ENCODE measurements around the gene AK9. TPM values are rescaled to one million over a fixed set of nuclear protein-coding genes. Genes with fewer than 3 reads are reported as not detected.

The AK9 gene
- total and polyA plus RNA-seq, 4 donors = 2.7 to 12.5 (median 10.8) TPM

DNA sequence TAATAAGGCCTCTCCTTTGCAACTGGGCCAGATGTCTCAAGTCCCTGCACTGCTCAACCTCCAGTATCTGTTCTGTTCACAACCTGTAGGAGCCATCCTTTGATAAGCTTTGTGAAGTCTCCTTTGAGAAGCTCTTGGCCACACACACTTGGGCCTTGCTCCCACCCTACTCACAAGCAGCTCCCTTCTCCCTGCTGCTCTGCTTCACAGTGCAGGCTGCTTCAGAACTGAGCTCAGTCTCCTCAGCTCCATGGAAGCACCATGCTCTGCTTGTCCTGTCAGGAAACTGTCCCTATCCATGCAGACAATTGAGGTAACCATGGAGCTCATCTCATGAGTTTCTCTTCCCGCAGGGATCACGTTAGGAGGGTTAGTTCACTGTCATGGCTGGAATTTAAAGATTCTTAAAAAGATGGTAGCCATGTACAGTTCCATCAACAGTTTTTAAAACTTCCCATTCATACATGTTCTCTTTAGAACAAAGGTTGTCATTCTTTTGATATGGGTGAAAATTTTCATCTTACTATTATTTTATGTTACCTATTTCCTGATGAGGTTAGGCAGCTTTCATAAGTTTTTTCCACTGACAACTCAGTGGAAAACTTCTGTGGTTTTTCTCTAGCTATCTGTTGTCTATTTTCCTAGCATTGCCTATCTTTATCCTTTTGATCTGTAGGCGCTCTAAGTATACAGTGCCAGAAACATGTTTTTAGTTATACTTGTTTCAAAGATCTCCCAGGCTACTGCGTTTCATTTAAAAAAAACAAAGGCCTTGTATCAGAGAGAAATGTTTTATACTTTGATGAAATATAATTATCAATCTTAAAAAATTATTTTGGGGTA, 62.6 kb downstream of the AK9 start:
- Histone ChIP-seq H3K36me3 (ENCODE audit: control insufficient read depth in 1 of 2, insufficient read depth in 2 of 2, low read length in 1 of 2) (peaks cover 0 to 3% of the 10 kb centered on the region in 2 donors), H3K27ac (ENCODE audit: low read depth in 1 of 2, low read length in 2 of 2) (no peak overlapping the region), H3K4me1 (ENCODE audit: control insufficient read depth in 1 of 2, insufficient read depth in 2 of 2, low read length in 2 of 2) (no peaks in the 10 kb centered on the region), H3K4me3 (ENCODE audit: low read length in 2 of 2) (no peak overlapping the region), H3K27me3 (ENCODE audit: control insufficient read depth in 1 of 2, insufficient read depth in 2 of 2, low read length in 1 of 2) (no peaks in the 10 kb centered on the region), H3K9me3 (ENCODE audit: control insufficient read depth, low read length) (peaks cover 5% of the 10 kb centered on the region)
- 86 to 90% methylated on average over 4 of the region's 4 CpGs for WGBS, 2 donors
- no peak for DNase-seq
- ATAC-seq (ENCODE audit: low FRiP score) = no peak
- intact Hi-C loops (cut with DNase I) = no loop called here

DNA sequence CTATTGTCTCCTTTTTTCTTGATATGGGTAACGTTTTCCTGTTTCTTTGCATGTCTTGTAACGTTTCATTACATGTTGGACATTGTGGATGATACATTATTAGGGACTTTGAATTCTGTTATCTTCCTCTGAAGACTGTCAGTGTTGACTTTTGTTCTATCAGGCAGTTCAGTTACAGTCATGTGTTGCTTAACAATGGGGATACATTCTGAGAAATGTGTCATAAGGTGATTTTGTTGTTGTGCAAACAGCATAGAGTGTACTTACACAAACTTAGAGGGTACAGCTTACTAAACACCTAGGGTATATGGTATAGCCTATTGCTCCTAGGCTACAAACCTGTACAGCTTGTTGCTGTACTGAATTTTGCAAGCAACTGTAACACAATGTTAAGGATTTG, 64.7 kb downstream of the AK9 start:
- DNase-seq (no peak), ATAC-seq (ENCODE audit: low FRiP score) (no peak)
- Histone ChIP-seq H3K36me3 (ENCODE audit: control insufficient read depth in 1 of 2, insufficient read depth in 2 of 2, low read length in 1 of 2) (peaks cover 0 to 3% of the 10 kb centered on the region in 2 donors), H3K4me1 (ENCODE audit: control insufficient read depth in 1 of 2, insufficient read depth in 2 of 2, low read length in 2 of 2) (no peaks in the 10 kb centered on the region), H3K27ac (ENCODE audit: low read depth in 1 of 2, low read length in 2 of 2) (no peak overlapping the region), H3K27me3 (ENCODE audit: control insufficient read depth in 1 of 2, insufficient read depth in 2 of 2, low read length in 1 of 2) (no peaks in the 10 kb centered on the region), H3K4me3 (ENCODE audit: low read length in 2 of 2) (no peak overlapping the region), H3K9me3 (ENCODE audit: control insufficient read depth, low read length) (peaks cover 5% of the 10 kb centered on the region)
- intact Hi-C loops (cut with DNase I) = no loop called here
- 80 to 85% methylated on average over 2 of the region's 2 CpGs for WGBS, 2 donors

DNA sequence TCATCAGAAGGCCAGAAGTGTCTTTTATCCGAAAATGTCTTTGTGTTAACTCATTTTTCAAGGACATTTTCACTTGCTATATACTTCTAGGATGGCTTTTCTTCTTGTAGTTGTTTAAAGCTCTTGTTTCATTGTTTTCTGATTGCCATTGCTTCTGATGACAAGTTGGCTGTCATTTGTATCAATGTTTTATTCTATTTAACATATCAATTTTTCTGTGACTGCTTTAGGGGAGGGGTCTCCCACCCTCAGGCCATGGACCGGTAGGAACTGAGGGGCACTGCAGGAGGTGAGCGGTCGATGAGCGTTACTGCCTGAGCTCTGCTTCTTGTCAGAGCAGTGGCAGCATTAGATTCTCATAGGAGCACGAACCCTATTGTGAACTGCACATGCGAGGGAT, 65.8 kb downstream of the AK9 start:
- intact Hi-C loops (cut with DNase I) = no loop called here
- no peak for ATAC-seq (ENCODE audit: low FRiP score)

DNA sequence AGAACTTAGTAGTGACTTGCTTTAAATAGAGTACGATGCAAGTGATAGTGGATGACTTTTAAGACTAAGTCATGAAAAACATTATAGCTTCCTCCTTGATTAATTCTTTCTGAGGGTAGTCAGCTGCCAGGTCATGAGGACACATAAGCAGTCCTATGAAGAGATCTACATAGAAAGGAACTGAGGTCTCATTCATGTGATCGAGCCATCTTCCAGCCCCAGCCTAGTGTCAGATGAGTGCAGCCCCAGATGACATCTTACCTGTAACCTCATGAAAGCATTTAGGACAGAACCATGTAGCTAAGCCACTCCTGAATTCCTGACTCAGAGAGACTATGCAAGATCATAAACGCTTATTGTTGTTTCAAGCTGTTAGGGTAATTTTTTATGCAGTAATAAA, 67.7 kb downstream of the AK9 start:
- no peaks in the 10 kb centered on the region for H3K36me3 ChIP-seq (ENCODE audit: control insufficient read depth in 1 of 2, insufficient read depth in 2 of 2, low read length in 1 of 2)
- no peaks in the 10 kb centered on the region for H3K4me1 ChIP-seq (ENCODE audit: control insufficient read depth in 1 of 2, insufficient read depth in 2 of 2, low read length in 2 of 2)
- intact Hi-C loops (cut with DNase I) = no loop called here
- peaks cover 5% of the 10 kb centered on the region for H3K9me3 ChIP-seq (ENCODE audit: control insufficient read depth, low read length)
- 64 to 80% methylated on average over 3 of the region's 3 CpGs for WGBS, 2 donors
- no peak overlapping the region for H3K27ac ChIP-seq (ENCODE audit: low read depth in 1 of 2, low read length in 2 of 2)
- ATAC-seq (ENCODE audit: low FRiP score) (no peak), DNase-seq (no peak)
- H3K4me3 ChIP-seq (ENCODE audit: low read length in 2 of 2) = no peak overlapping the region
- no peaks in the 10 kb centered on the region for H3K27me3 ChIP-seq (ENCODE audit: control insufficient read depth in 1 of 2, insufficient read depth in 2 of 2, low read length in 1 of 2)

More for the DNA sequence above, 65.8 kb downstream of the AK9 start:
- no peak for DNase-seq
- no peak overlapping the region for H3K27ac ChIP-seq (ENCODE audit: low read depth in 1 of 2, low read length in 2 of 2)
- no peaks in the 10 kb centered on the region for H3K27me3 ChIP-seq (ENCODE audit: control insufficient read depth in 1 of 2, insufficient read depth in 2 of 2, low read length in 1 of 2)
- peaks cover 5% of the 10 kb centered on the region for H3K9me3 ChIP-seq (ENCODE audit: control insufficient read depth, low read length)
- 89 to 90% methylated on average over 7 of the region's 7 CpGs for WGBS, 2 donors
- H3K4me3 ChIP-seq (ENCODE audit: low read length in 2 of 2) = no peak overlapping the region
- no peaks in the 10 kb centered on the region for H3K36me3 ChIP-seq (ENCODE audit: control insufficient read depth in 1 of 2, insufficient read depth in 2 of 2, low read length in 1 of 2)
- no peaks in the 10 kb centered on the region for H3K4me1 ChIP-seq (ENCODE audit: control insufficient read depth in 1 of 2, insufficient read depth in 2 of 2, low read length in 2 of 2)

DNA sequence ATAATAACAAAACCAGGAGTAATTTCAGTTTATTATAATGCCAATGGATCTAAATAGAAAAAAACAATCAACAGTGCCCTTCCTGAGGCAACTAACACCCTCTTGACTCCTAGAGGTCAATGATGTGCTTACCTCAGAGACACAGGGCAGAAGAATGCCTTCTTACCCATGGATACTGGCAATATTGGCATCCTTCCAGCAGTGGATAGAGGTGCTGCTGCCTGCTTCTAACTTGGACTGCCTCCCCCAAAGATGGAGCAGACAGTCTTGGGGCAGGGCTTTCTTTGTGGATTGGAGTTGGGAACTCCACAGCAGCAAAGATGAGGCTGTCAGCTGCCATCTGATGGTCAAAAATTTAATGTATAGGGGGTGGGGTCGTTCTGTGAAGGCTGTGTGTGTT, 78.7 kb downstream of the AK9 start:
- DNase-seq = no peak
- Histone ChIP-seq H3K36me3 (ENCODE audit: control insufficient read depth in 1 of 2, insufficient read depth in 2 of 2, low read length in 1 of 2) (peaks cover 0 to 8% of the 10 kb centered on the region in 2 donors), H3K27ac (ENCODE audit: low read depth in 1 of 2, low read length in 2 of 2) (no peak overlapping the region), H3K9me3 (ENCODE audit: control insufficient read depth, low read length) (peaks cover 5% of the 10 kb centered on the region), H3K4me3 (ENCODE audit: low read length in 2 of 2) (no peak overlapping the region), H3K27me3 (ENCODE audit: control insufficient read depth in 1 of 2, insufficient read depth in 2 of 2, low read length in 1 of 2) (no peaks in the 10 kb centered on the region), H3K4me1 (ENCODE audit: control insufficient read depth in 1 of 2, insufficient read depth in 2 of 2, low read length in 2 of 2) (no peaks in the 10 kb centered on the region)
- intact Hi-C loops (cut with DNase I) = no loop called here
- no peak for ATAC-seq (ENCODE audit: low FRiP score)
- 26 to 49% methylated on average over 1 of the region's 1 CpG for WGBS, 2 donors

DNA sequence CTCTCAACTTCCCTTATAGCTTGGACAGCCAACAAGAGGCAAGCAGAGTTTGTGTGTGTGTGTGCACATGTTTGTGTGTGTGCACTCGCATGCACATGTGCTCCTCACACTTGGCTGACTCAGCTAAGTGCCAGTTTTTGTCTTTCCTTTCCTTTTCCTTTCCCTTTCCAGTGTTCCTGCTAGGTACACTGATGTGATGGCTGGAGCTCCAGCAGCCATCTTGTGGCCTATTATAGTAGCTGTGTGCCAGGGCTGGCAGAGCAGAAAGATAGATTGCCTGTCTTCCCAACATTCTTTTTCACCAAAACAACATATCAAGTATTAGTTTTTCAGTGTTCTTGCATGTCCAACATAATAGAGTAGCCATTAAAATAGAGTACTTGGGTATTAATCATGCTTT, 79.5 kb downstream of the AK9 start:
- no peak for DNase-seq
- intact Hi-C loops (cut with DNase I) = no loop called here
- ATAC-seq (ENCODE audit: low FRiP score) = no peak
- peaks cover 5% of the 10 kb centered on the region for H3K9me3 ChIP-seq (ENCODE audit: control insufficient read depth, low read length)
- peaks cover 0 to 8% of the 10 kb centered on the region in 2 donors for H3K36me3 ChIP-seq (ENCODE audit: control insufficient read depth in 1 of 2, insufficient read depth in 2 of 2, low read length in 1 of 2)
- WGBS, 2 donors = 96 to 99% methylated on average over 1 of the region's 1 CpG
- H3K27ac ChIP-seq (ENCODE audit: low read depth in 1 of 2, low read length in 2 of 2) = no peak overlapping the region
- H3K4me1 ChIP-seq (ENCODE audit: control insufficient read depth in 1 of 2, insufficient read depth in 2 of 2, low read length in 2 of 2) = no peaks in the 10 kb centered on the region
- no peak overlapping the region for H3K4me3 ChIP-seq (ENCODE audit: low read length in 2 of 2)
- no peaks in the 10 kb centered on the region for H3K27me3 ChIP-seq (ENCODE audit: control insufficient read depth in 1 of 2, insufficient read depth in 2 of 2, low read length in 1 of 2)

DNA sequence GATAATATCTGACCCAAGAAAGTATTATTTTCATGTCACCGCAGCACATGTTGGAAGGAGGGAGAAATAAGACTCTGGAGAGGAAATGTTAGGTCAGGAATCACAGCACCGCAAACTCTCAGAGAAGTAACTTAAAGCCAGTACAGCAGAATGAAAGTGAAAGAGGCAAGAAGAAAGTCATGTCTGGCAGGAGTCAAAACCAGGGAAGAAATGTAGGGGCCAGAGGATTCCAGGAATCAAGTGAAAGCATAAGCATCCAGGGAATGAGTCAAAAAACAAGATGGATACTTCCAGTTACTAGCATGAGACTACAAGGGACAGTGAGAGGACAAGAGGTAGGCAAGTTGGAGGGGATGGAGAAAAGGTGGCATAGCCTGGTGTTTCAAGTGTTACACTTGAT, 80.4 kb downstream of the AK9 start:
- 36 to 38% methylated on average over 2 of the region's 2 CpGs for WGBS, 2 donors
- H3K4me3 ChIP-seq (ENCODE audit: low read length in 2 of 2) = no peak overlapping the region
- no peaks in the 10 kb centered on the region for H3K27me3 ChIP-seq (ENCODE audit: control insufficient read depth in 1 of 2, insufficient read depth in 2 of 2, low read length in 1 of 2)
- peaks cover 5% of the 10 kb centered on the region for H3K9me3 ChIP-seq (ENCODE audit: control insufficient read depth, low read length)
- ATAC-seq (ENCODE audit: low FRiP score) (no peak), DNase-seq (no peak)
- intact Hi-C loops (cut with DNase I) = no loop called here
- H3K4me1 ChIP-seq (ENCODE audit: control insufficient read depth in 1 of 2, insufficient read depth in 2 of 2, low read length in 2 of 2) = no peaks in the 10 kb centered on the region
- H3K36me3 ChIP-seq (ENCODE audit: control insufficient read depth in 1 of 2, insufficient read depth in 2 of 2, low read length in 1 of 2) = peaks cover 0 to 8% of the 10 kb centered on the region in 2 donors
- H3K27ac ChIP-seq (ENCODE audit: low read depth in 1 of 2, low read length in 2 of 2) = no peak overlapping the region

DNA sequence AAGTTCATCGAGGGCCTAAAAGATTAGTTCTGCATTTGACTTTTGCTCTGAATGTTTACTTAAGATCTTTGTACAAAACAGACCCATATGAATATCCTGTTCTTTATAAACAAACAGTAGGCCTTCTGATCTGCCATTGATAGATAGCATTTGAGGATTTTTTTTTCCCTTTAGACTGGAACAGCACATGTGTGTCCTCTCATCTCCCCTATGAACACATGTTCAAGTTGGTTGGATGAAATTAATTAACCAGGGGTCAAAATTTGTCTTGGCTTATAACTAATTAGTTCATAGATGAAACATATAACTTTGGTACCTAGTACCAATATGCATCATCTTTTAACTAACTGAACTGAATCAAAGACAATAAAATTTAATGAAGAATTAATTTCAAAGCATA, 81.3 kb downstream of the AK9 start:
- peaks cover 5% of the 10 kb centered on the region for H3K9me3 ChIP-seq (ENCODE audit: control insufficient read depth, low read length)
- no peak for DNase-seq
- WGBS, 2 donors = 70 to 77% methylated on average over 1 of the region's 1 CpG
- intact Hi-C loops (cut with DNase I) = no loop called here
- H3K4me1 ChIP-seq (ENCODE audit: control insufficient read depth in 1 of 2, insufficient read depth in 2 of 2, low read length in 2 of 2) = no peaks in the 10 kb centered on the region
- no peak overlapping the region for H3K4me3 ChIP-seq (ENCODE audit: low read length in 2 of 2)
- no peaks in the 10 kb centered on the region for H3K27me3 ChIP-seq (ENCODE audit: control insufficient read depth in 1 of 2, insufficient read depth in 2 of 2, low read length in 1 of 2)
- no peak for ATAC-seq (ENCODE audit: low FRiP score)
- peaks cover 0 to 8% of the 10 kb centered on the region in 2 donors for H3K36me3 ChIP-seq (ENCODE audit: control insufficient read depth in 1 of 2, insufficient read depth in 2 of 2, low read length in 1 of 2)
- H3K27ac ChIP-seq (ENCODE audit: low read depth in 1 of 2, low read length in 2 of 2) = no peak overlapping the region

DNA sequence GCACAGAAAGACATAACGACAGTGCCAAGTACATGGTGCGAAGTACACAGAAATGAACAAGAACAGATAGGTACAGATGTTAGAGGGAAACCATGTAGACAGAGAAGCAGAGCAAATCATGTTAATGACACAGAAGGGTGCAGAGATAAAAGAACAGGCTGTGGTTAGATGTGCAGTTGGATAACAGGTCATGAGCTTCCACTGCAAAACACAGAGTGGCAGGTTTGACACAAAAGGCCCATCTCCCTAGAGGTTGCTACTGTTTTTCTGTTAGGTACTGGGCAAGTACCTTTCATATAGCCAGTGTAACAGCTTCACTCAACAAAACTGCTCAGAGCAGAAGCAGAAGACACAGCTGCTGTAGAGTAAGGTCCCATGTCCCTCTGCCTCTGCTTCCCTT, 84.6 kb downstream of the AK9 start:
- H3K36me3 ChIP-seq (ENCODE audit: control insufficient read depth in 1 of 2, insufficient read depth in 2 of 2, low read length in 1 of 2) = peaks cover 0 to 4% of the 10 kb centered on the region in 2 donors
- no peaks in the 10 kb centered on the region for H3K27me3 ChIP-seq (ENCODE audit: control insufficient read depth in 1 of 2, insufficient read depth in 2 of 2, low read length in 1 of 2)
- H3K4me3 ChIP-seq (ENCODE audit: low read length in 2 of 2) = no peak overlapping the region
- DNase-seq = no peak
- intact Hi-C loops (cut with DNase I) = no loop called here
- H3K9me3 ChIP-seq (ENCODE audit: control insufficient read depth, low read length) = peaks cover under 1% of the 10 kb centered on the region
- H3K27ac ChIP-seq (ENCODE audit: low read depth in 1 of 2, low read length in 2 of 2) = no peak overlapping the region
- 86 to 96% methylated on average over 2 of the region's 2 CpGs for WGBS, 2 donors
- no peaks in the 10 kb centered on the region for H3K4me1 ChIP-seq (ENCODE audit: control insufficient read depth in 1 of 2, insufficient read depth in 2 of 2, low read length in 2 of 2)
- no peak for ATAC-seq (ENCODE audit: low FRiP score)

Measured in aorta (tissue), 5 donors.